ENCODE measurements around the gene IFT25. TPM values are rescaled to one million over a fixed set of nuclear protein-coding genes. Genes with fewer than 3 reads are reported as not detected.

Gene IFT25
- polyA plus RNA-seq, 1 experiment: 12.8 TPM

- ChIA-PET CTCF (interaction anchor here (0.6 to 6.5 kb wide), 4 partner anchors 11 to 509 kb away, joined by 3 to 43 read pairs (median 6); no protein-coding TSS in a partner anchor), POLR2A (no interaction called here)
- DNase-seq (ENCODE audit: low read depth): no peak
- Histone ChIP-seq H3K27me3 (ENCODE audit: control insufficient read depth, insufficient read depth, low read length) (no peaks in the 10 kb centered on the region), H3K4me3 (ENCODE audit: low read depth, low read length) (no peak overlapping the region), H3K36me3 (ENCODE audit: control insufficient read depth, insufficient read depth, low read length) (peaks cover 7% of the 10 kb centered on the region)
- TF ChIP-seq, protein P1, sequence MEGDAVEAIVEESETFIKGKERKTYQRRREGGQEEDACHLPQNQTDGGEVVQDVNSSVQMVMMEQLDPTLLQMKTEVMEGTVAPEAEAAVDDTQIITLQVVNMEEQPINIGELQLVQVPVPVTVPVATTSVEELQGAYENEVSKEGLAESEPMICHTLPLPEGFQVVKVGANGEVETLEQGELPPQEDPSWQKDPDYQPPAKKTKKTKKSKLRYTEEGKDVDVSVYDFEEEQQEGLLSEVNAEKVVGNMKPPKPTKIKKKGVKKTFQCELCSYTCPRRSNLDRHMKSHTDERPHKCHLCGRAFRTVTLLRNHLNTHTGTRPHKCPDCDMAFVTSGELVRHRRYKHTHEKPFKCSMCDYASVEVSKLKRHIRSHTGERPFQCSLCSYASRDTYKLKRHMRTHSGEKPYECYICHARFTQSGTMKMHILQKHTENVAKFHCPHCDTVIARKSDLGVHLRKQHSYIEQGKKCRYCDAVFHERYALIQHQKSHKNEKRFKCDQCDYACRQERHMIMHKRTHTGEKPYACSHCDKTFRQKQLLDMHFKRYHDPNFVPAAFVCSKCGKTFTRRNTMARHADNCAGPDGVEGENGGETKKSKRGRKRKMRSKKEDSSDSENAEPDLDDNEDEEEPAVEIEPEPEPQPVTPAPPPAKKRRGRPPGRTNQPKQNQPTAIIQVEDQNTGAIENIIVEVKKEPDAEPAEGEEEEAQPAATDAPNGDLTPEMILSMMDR (IDR thresholded peaks at IDR 0.05; ENCODE audit: insufficient read depth, low read depth, low read length): no peak
Measured at GRCh38 chr1:53871773-53872484, 73.6 kb downstream of the IFT25 start.

Other genes starting within 250 kb of the IFT25 start
- gene GLIS1, start 206.5 kb downstream of the IFT25 start, polyA plus RNA-seq (2011; rRNA removed): 0.86 and 1.9 TPM in 2 replicates
- 17.5 and 22.7 TPM in 2 replicates for gene NDC1, start 107.4 kb downstream of the IFT25 start, polyA plus RNA-seq (2011; rRNA removed)
- gene YIPF1, start 55.9 kb downstream of the IFT25 start, polyA plus RNA-seq (2011; rRNA removed): 40.2 and 55.5 TPM in 2 replicates
- not detected in 2 replicates for gene DIO1, start 51.5 kb downstream of the IFT25 start, polyA plus RNA-seq (2011; rRNA removed)
- 52.9 and 54.6 TPM in 2 replicates for gene LRRC42, start 651 bp upstream of the IFT25 start, polyA plus RNA-seq (2011; rRNA removed)
- gene LDLRAD1, start 72.5 kb upstream of the IFT25 start, polyA plus RNA-seq (2011; rRNA removed): not detected in 2 replicates
- 615 and 873 TPM in 2 replicates for gene TMEM59, start 107.5 kb upstream of the IFT25 start, polyA plus RNA-seq (2011; rRNA removed)
- 3.7 and 4.1 TPM in 2 replicates for gene TCEANC2, start 107.9 kb upstream of the IFT25 start, polyA plus RNA-seq (2011; rRNA removed)
- not detected in 2 replicates for gene CDCP2, start 207.3 kb upstream of the IFT25 start, polyA plus RNA-seq (2011; rRNA removed)